Glomerular visceral epithelial cell (primary cell): Measurements from ENCODE around the gene CFAP61.

Source experiments
- DNase-seq: peaks from one replicate; pipeline ENCODE4 v3.0.0-alpha.2; 2016; ENCODE audit errors: extremely low spot score

CFAP61 gene

GRCh38 chr20:20364593-20365479, 312.5 kb downstream of the CFAP61 start:
- no peak for DNase-seq

DNA sequence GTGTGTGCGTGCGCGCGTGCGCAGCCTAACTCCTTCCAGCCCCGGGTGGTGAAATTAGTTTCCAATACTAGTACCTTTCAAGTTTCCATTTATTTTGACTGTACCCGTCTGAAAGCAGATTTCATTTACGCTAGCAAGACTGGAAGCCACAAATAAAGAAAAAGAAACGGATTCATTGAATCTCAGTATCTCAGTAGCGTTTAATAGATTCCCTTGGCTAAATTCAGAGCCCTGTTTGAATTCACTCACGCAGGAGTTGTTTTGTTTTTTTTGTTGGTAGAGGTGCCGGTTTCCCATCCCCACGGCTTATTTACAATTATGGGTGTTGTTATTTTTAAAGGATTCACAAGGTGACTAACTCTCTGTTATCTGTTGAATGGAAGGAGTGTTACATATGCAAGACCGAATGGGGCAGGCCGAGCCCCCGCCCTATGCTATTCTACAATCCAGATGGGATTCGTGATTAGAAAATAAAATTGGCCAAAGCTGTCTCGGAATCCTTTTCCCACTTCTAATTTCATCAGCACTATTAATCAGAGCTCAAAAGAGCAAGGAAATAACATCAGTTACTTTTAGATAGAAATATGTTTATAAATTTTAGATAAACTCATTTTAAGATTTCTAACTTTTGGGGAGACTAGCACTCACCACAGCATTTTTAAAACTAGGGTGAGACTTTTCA, 313.3 kb downstream of the CFAP61 start:
- DNase-seq = no peak

GRCh38 chr20:20366551-20366875, 314.2 kb downstream of the CFAP61 start:
- no peak for DNase-seq

GRCh38 chr20:20366876-20367574, 314.7 kb downstream of the CFAP61 start:
- no peak for DNase-seq

DNA sequence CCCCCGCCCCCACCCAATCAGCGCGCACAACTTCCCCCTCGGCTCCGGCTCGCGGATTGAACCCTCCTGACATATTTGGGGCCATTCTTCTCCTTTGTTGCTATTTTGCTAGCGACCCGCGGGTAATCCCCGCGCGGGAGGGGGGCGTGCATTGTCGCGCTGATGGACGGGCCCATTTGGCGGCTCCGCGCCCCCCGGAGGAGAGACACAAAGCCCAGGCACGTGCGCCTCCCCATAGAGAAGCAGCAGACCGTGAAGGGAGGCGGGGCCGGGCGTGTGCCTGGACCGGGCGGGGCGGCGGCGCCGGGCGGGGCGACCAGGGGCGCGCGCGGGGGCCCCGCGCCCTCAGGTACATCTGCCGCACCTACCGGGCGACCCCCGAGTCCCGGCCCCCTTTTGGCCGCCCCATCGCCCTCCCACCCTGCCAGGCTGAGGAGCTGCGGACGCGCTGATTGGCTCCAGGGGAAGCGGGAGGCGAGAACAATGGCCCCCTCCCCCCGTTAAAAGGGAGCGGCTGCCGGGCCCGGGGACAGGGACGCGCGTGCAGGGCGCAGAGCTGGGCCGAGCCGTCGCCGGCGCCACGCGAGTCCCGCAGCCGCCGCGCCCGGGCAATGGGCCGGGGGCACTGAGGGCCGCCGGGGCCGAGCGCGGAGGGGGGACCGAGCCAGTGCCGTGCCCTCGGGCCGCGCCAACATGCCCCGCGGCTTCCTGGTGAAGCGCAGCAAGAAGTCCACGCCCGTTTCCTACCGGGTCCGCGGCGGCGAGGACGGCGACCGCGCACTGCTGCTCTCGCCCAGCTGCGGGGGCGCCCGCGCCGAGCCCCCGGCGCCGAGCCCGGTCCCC, 315.5 kb downstream of the CFAP61 start, which contains the start of gene INSM1:
Gene INSM1, plus strand, starts transcription at position 530 of the 843 bp plus-strand sequence. Its CDS starts 164 bp downstream, at position 694.
- DNase-seq = no peak

DNA sequence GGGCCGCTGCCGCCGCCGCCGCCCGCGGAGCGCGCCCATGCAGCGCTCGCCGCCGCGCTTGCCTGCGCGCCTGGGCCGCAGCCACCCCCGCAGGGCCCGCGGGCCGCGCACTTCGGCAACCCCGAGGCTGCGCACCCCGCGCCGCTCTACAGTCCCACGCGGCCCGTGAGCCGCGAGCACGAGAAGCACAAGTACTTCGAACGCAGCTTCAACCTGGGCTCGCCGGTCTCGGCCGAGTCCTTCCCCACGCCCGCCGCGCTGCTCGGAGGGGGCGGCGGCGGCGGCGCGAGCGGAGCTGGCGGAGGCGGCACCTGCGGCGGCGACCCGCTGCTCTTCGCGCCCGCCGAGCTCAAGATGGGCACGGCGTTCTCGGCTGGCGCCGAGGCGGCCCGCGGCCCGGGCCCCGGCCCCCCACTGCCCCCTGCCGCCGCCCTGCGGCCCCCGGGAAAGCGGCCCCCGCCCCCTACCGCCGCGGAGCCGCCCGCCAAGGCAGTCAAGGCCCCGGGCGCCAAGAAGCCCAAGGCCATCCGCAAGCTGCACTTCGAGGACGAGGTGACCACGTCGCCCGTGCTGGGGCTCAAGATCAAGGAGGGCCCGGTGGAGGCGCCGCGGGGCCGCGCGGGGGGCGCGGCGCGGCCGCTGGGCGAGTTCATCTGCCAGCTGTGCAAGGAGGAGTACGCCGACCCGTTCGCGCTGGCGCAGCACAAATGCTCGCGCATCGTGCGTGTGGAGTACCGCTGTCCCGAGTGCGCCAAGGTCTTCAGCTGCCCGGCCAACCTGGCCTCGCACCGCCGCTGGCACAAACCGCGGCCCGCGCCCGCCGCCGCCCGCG, 316.3 kb downstream of the CFAP61 start:
- DNase-seq = no peak

- DNase-seq = no peak
Observed at GRCh38 chr20:20369250-20370093, 317.1 kb downstream of the CFAP61 start.

GRCh38 chr20:20370094-20370575, 317.8 kb downstream of the CFAP61 start:
- DNase-seq = no peak

DNA sequence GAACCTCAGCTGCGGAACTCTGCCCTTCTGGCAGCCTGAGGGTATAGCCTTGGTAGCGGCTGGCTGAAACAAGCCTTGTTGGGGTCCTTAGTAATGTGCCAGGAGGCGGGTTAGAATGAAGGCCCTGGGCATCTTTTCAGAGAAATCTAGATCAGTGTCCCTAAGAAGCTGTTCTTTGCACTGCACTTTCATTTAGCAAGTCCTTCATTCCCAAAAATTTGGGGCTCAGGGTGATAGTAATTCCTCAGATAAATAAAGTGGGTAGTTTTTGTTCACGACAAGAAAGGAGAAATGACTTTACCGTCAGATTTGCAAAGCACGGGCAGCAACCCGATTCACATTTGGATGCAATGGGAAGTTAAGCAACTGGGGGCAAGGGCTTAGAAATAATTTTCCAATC, 318.8 kb downstream of the CFAP61 start:
- DNase-seq = no peak

DNA sequence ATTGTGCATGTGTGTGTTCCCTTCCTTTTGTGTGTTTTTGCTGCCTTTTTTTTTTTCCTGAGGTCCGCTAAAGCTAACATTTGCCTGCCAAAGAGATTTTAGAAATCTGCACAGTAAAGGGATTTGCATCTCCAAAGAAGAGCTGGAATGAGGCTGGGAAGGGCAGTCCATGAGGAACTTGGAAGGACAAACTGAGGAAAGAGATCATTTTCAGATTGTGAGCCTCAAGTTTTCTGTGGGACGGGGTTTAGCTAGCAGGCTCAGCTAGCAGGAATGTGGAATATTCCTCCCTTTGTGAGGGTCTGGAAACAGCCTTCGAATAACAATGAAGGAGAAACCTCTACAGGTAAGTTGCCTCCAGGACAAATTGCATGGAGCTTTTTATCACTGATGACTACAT, 319.3 kb downstream of the CFAP61 start:
- no peak for DNase-seq

DNA sequence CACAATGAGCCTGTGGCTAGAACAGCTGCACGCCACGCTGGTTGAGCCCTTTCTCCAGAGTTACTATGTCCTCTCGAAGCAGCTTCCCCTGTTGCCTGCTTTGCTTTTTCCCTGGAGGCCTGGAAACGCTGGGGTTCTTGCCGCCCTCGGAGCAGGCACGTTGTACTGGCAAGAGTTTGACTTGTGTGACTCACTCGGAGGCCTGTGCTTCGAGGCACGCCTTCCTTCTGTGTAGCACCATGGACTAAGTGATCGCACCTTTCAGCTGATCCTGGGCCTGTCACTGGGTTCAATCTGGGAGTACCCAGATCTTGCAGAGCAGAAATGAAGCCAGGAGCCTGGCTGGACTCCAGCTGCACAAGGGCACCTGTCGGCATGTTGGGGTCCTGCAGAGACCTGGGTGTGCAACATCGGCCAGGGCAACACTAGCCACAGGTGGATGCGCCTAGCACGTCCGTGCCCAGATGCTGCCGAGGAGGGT, 320.8 kb downstream of the CFAP61 start:
- peak; percentile 33 for DNase-seq

- no peak for DNase-seq
Observed at GRCh38 chr20:20375862-20376261, 323.5 kb downstream of the CFAP61 start.

DNA sequence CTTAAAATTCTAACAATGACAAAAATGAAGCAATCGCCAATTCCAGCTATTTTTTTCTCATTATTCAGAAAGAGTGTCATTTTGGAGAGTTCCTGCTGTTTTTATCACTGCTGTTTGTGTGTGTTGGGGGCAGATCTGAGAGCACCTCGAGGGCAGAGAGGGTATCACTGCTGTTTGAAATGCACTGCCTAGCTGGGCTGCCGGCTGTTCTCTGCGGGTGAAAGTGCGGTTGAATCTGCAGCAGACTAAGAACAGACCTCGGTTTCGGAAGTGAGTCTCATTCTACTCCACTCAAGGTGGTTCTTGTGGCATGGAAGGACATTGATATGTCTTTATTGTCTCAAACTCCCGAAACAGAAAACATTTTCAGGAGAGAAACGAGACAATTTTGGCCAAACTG, 333.9 kb downstream of the CFAP61 start:
- DNase-seq = no peak

DNA sequence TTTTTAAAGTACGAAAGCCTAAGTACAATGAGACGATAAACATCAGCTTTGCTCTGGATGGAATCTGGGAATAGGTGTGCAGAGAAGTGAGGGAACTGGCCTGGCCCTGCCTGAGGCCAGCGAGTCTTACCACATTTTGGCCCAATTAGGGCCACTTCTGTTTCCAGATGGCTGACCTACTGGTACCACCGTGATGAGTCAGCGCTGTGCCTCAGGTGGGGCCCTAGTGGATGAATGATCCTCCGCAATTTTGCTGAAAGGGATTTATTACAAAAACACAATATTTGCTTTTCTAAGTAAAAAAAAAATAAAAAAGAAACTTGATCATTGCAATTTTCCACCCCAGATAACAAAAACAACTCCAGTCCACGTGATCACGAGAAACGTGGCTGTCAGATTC, 338.1 kb downstream of the CFAP61 start:
- no peak for DNase-seq

DNA sequence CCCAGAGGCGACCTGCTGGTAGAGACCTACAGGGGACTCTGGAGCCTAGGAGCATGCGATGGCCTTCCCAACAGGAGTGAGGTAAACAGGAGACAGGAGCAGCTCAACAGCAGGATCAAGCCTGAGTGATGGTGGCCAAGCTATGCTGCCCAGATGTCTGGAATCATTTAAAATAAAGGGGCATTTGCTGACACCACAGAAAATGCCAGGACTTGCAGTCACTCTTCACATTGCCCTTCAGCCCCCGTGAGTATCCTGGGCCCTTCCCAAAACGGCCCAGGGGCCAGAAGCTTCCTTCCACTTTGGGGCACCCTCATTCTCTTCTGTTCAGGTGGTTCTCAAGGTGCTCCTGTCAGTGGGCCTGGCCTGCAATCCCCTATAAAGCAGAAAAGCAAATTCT, 338.8 kb downstream of the CFAP61 start:
- DNase-seq = no peak

- DNase-seq = no peak
Observed at GRCh38 chr20:20391766-20392165, 339.4 kb downstream of the CFAP61 start.

DNA sequence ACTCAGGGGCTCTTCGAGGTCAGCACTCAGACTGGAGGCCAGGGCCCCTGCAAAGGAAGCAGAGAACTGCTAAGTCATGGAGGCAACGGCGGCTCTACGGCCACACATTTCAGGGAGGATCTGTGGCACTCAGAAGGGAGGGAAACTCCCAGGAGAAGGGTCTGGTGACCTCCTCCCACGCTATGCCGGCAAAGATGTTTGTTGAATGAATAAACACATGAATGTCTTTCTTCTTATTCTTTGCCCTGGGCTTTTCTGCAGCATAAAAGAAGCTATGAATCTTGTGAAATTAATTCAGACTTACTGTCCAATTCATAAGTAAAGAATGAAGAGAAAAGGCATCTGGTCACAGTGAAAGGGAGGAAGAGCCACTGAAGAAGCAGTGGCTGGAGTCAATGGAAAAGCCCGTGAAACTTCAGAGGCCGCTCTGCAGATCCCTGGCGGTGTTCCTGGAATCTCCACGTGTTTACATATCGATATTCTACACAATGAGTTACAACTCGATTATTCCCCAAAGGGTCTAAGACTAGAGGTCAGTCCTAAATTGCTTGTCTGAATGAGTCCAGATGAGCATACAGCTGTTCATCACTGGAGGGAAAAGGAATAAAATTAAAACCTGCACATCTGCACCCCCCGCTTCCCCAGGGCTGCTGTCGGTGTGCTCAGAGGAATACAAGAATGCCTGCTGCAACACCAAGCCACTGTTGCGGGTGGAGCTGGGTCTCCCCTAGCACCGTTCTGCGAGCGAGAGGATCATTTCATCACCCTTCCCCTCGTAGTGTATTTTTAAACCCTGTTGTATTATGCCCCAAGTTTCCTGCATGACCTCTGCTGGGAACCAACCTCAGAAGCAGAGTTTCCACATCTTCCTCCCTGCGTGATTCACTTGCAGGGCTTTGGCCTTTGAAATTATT, 341.1 kb downstream of the CFAP61 start:
- no peak for DNase-seq

- no peak for DNase-seq
Observed at GRCh38 chr20:20395087-20395486, 342.8 kb downstream of the CFAP61 start.
